Spleen (tissue), 11 donors: ENCODE results near the gene TMCC1. TPM values are rescaled to one million over a fixed set of nuclear protein-coding genes. Genes with fewer than 3 reads are reported as not detected.

Experiments
- DNase-seq: peaks from one replicate; pipeline ENCODE4 v3.0.0-alpha.2; 2020
- H3K27ac ChIP-seq, 8 donors: fragments of 200-600 bp; sonication (generic) in 7 of 8; 1 replicate in 4 of 8; 2 replicates in 4 of 8; pipeline versions ENCODE4 v1.5.0 to v1.8.0; 2016 to 2021; ENCODE audit warnings: inconsistent platforms in 4 of 8, mild to moderate bottlenecking in 4 of 8, moderate library complexity in 1 of 8
- H3K27me3 ChIP-seq, 7 donors: fragments of 200-600 bp; sonication (generic) in 6 of 7; replicated peaks in 1 of 7; 1 replicate in 4 of 7; 2 replicates in 3 of 7; pipeline versions ENCODE4 v1.5.0 to v1.8.0; 2016 to 2021; ENCODE audit warnings: inconsistent platforms in 3 of 7, mild to moderate bottlenecking in 1 of 7
- H3K36me3 ChIP-seq, 6 donors: fragments of 200-600 bp; sonication (generic) in 5 of 6; 1 replicate in 4 of 6; 2 replicates in 2 of 6; pipeline versions ENCODE4 v1.5.0 to v1.8.0; 2016 to 2021; ENCODE audit warnings: inconsistent platforms in 2 of 6
- H3K4me1 ChIP-seq, 6 donors: fragments of 200-600 bp; sonication (generic) in 5 of 6; 1 replicate in 3 of 6; 2 replicates in 3 of 6; pipeline versions ENCODE4 v1.5.0 to v1.8.0; 2016 to 2021; ENCODE audit warnings: inconsistent platforms in 3 of 6
- H3K4me3 ChIP-seq, 8 donors: fragments of 200-600 bp; sonication (generic) in 7 of 8; 1 replicate in 4 of 8; 2 replicates in 4 of 8; pipeline versions ENCODE4 v1.5.0 to v1.8.0; 2016 to 2021; ENCODE audit warnings: inconsistent platforms in 4 of 8, mild to moderate bottlenecking in 4 of 8, moderate library complexity in 2 of 8
- H3K9me3 ChIP-seq, 8 donors: fragments of 200-600 bp; sonication (generic) in 7 of 8; 1 replicate in 4 of 8; 2 replicates in 4 of 8; pipeline versions ENCODE4 v1.5.0 to v1.8.0; 2016 to 2021; ENCODE audit warnings: inconsistent platforms in 4 of 8
- CTCF ChIP-seq, 11 experiments: fragments of 200-600 bp in 7 of 11; fragments of 450-650 bp in 4 of 11; sonication (generic) in 4 of 11; IDR thresholded peaks in 8 of 11; conservative IDR thresholded peaks in 3 of 11; 1 replicate in 7 of 11; 2 replicates in 4 of 11; pipeline versions ENCODE4 v1.4.0 to v1.8.0; 2016 to 2021; ENCODE audit warnings: antibody characterized with exemption in 11 of 11, inconsistent platforms in 4 of 11, mild to moderate bottlenecking in 1 of 11
- POLR2A ChIP-seq, 3 donors: fragments of 450-650 bp; IDR thresholded peaks; one replicate each; pipeline ENCODE4 v1.5.1; 2017; ENCODE audit warnings: antibody characterized with exemption in 3 of 3, mild to moderate bottlenecking in 1 of 3
- POLR2AphosphoS5 ChIP-seq, 3 donors: sonication (generic); formaldehyde crosslinking; IDR thresholded peaks; one replicate each; pipeline ENCODE4 v1.5.1; 2017; ENCODE audit warnings: antibody characterized with exemption in 3 of 3
- WGBS, 5 donors: extraction: QIAGEN DNeasy Blood & Tissue Kit in 3 of 5; methylation state at CpG; one replicate each; pipeline versions ENCODE4 v1.1.5 to v1.1.7; 2013 to 2018; 5-methylcytosine and 5-hydroxymethylcytosine counted together
- intact Hi-C: fragments of 100-400 bp; cut with DNase I; formaldehyde crosslinking; loops from one replicate; pipeline ENCODE4 v1.15.0; 2023; ENCODE audit warnings: low total_unique reads
- polyA plus RNA-seq, 3 donors: library from polyadenylated mRNA; stranded (reverse); fragments of 200-250 nt; gene quantifications; one replicate each; pipeline ENCODE4 v1.2.1, GENCODE V29; 2013
- total RNA-seq, 7 donors: library from RNA; depleted of rRNA in 3 of 7; stranded (reverse); fragments of >200 nt in 3 of 7; fragmentation: NEBNext Ultra II Directional in 4 of 7; extraction: Animal tissue kit (Norgen Biotek cat#: 25700) in 4 of 7; gene quantifications; one replicate each; pipeline versions ENCODE4 v1.1.0 to v1.2.1, GENCODE V29; 2016 to 2021
- donor health status: healthy with polysubstance abuse.
- donor health status: DM: no; HTN: no; CAD: no; lungs with moderate emphysema.
- donor health status: DM: no; HTN: no; CAD: no.
- donor health status: Bipolar disorder and iron deficiency.
- donor health status: healthy.
- donor health status: DM: no; HTN: no; CAD: no.
- donor health status: DM: yes; HTN: yes; CAD: no.

Gene TMCC1
- total and polyA plus RNA-seq, 10 donors = 4.5 to 45.5 (median 32.5) TPM

DNA sequence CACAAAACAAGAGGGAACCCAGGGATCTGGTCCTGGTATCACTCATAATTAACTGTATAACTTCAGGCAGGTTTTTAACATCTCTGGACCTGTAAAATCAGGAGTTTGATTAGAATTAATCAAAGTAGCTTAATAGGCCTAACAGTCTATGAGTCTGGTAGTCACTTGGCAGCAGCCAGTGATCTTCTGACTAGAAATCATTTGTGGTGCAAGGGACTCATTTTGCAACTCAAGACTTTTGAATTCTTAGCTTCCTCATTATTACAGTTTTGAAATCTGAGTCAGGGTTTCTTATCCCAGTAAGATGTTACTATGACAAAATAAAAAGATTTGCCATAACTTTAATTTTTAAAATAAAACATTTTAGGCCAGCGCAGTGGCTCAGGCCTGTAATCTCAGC is 70.8 kb downstream of the TMCC1 start:
- TF ChIP-seq CTCF (IDR thresholded peaks at IDR 0.05 in 8 of 11, conservative IDR thresholded peaks at IDR 0.05 in 3 of 11) (no peak), POLR2A (IDR thresholded peaks at IDR 0.05) (no peak), POLR2AphosphoS5 (IDR thresholded peaks at IDR 0.05) (no peak)
- Histone ChIP-seq H3K27ac (peak overlapping the region in 6 of 8 donors; percentile 3 to 78 (median 62)), H3K4me3 (no peak overlapping the region), H3K4me1 (peaks cover 3 to 72% (median 27%) of the 10 kb centered on the region in 6 donors), H3K36me3 (peaks cover 0 to 27% (median 0%) of the 10 kb centered on the region in 6 donors), H3K27me3 (no peaks in the 10 kb centered on the region), H3K9me3 (no peaks in the 10 kb centered on the region)
- no peak for DNase-seq
- 88 to 97% (median 94%) methylated on average over 1 of the region's 1 CpG for WGBS, 5 donors
- intact Hi-C loops = no loop called here

GRCh38 chr3:129822241-129822640 is 71.3 kb downstream of the TMCC1 start:
- intact Hi-C loops = no loop called here
- Histone ChIP-seq H3K27ac (peak overlapping the region in 6 of 8 donors; percentile 3 to 78 (median 62)), H3K4me1 (peaks cover 0 to 67% (median 23%) of the 10 kb centered on the region in 6 donors), H3K27me3 (no peaks in the 10 kb centered on the region), H3K4me3 (no peak overlapping the region), H3K36me3 (peaks cover 0 to 30% (median 0%) of the 10 kb centered on the region in 6 donors), H3K9me3 (no peaks in the 10 kb centered on the region)
- WGBS, 5 donors = 61 to 91% (median 85%) methylated on average over 1 of the region's 1 CpG
- TF ChIP-seq POLR2AphosphoS5 (IDR thresholded peaks at IDR 0.05) (no peak), CTCF (IDR thresholded peaks at IDR 0.05 in 8 of 11, conservative IDR thresholded peaks at IDR 0.05 in 3 of 11) (no peak)
- no peak for DNase-seq

GRCh38 chr3:129820587-129820986 is 72.9 kb downstream of the TMCC1 start:
- no peaks in the 10 kb centered on the region for H3K9me3 ChIP-seq
- H3K27ac ChIP-seq = no peak overlapping the region
- H3K27me3 ChIP-seq = no peaks in the 10 kb centered on the region
- TF ChIP-seq CTCF (IDR thresholded peaks at IDR 0.05 in 8 of 11, conservative IDR thresholded peaks at IDR 0.05 in 3 of 11) (no peak), POLR2A (IDR thresholded peaks at IDR 0.05) (no peak), POLR2AphosphoS5 (IDR thresholded peaks at IDR 0.05) (no peak)
- WGBS, 5 donors = 41 to 52% (median 44%) methylated on average over 4 of the region's 4 CpGs
- H3K4me1 ChIP-seq = peaks cover 0 to 54% (median 21%) of the 10 kb centered on the region in 6 donors
- intact Hi-C loops = no loop called here
- peaks cover 0 to 39% (median 0%) of the 10 kb centered on the region in 6 donors for H3K36me3 ChIP-seq
- H3K4me3 ChIP-seq = no peak overlapping the region
- no peak for DNase-seq

GRCh38 chr3:129812589-129812988 is 80.9 kb downstream of the TMCC1 start:
- no peak overlapping the region for H3K4me3 ChIP-seq
- H3K27ac ChIP-seq = no peak overlapping the region
- no peaks in the 10 kb centered on the region for H3K27me3 ChIP-seq
- no peak for DNase-seq
- peaks cover 0 to 20% (median 0%) of the 10 kb centered on the region in 6 donors for H3K36me3 ChIP-seq
- H3K4me1 ChIP-seq = peaks cover 0 to 11% (median 0%) of the 10 kb centered on the region in 6 donors
- 93 to 97% (median 94%) methylated on average over 3 of the region's 3 CpGs for WGBS, 5 donors
- TF ChIP-seq POLR2AphosphoS5 (IDR thresholded peaks at IDR 0.05) (no peak), POLR2A (IDR thresholded peaks at IDR 0.05) (no peak), CTCF (IDR thresholded peaks at IDR 0.05 in 8 of 11, conservative IDR thresholded peaks at IDR 0.05 in 3 of 11) (no peak)
- peaks cover 0 to 13% (median 0%) of the 10 kb centered on the region in 8 donors for H3K9me3 ChIP-seq
- intact Hi-C loops = no loop called here
